Endothelial cell of umbilical vein (primary cell): ENCODE measurements around the gene FAM209A. TPM values are rescaled to one million over a fixed set of nuclear protein-coding genes. Genes with fewer than 3 reads are reported as not detected.

Source experiments
- BruUV-seq: library from RNA; stranded (reverse); fragments of 400-500 nt; replicated peaks from 2 replicates; lab custom pipeline; 2021; lab: Mats Ljungman, UMichigan
- CTCF ChIA-PET: fragments of 300-600, 350-600 bp; sonication (Branson Sonifier 250); formaldehyde crosslinking; loops from one replicate; lab custom pipeline; 2021; ENCODE audit warnings: antibody characterized with exemption, inconsistent platforms; lab: Charles Lee
- POLR2A ChIA-PET: fragments of 300-600, 350-600 bp; sonication (Branson Sonifier 250); formaldehyde crosslinking; loops from one replicate; lab custom pipeline; 2021; ENCODE audit warnings: antibody characterized with exemption, inconsistent platforms; lab: Charles Lee
- DNase-seq: peaks from one replicate; pipeline ENCODE4 v3.0.0-alpha.2; 2011; ENCODE audit warnings: low read depth, low spot score
- FAIRE-seq: peaks from 2 replicates; lab custom pipeline; 2011; peaks lifted over from hg19 to GRCh38; lab: Jason Lieb, UNC
- H2AFZ ChIP-seq: 2 replicates; pipeline ENCODE4 v1.6.0; 2012; ENCODE audit warnings: low read depth, low read length, control low read depth, inconsistent platforms
- H3K27ac ChIP-seq: 2 replicates; pipeline ENCODE4 v1.5.1; 2011; ENCODE audit warnings: low read depth, mild to moderate bottlenecking, control low read depth, low read length, moderate library complexity; ENCODE audit not compliant: insufficient read depth
- H3K27me3 ChIP-seq, 2 experiments: 2 replicates each; pipeline versions ENCODE4 v1.6.0 to v1.6.1; 2011; ENCODE audit warnings: low read length in 2 of 2, mixed read lengths in 1 of 2; ENCODE audit not compliant: control insufficient read depth in 2 of 2, insufficient read depth in 2 of 2
- H3K36me3 ChIP-seq, 2 experiments: 2 replicates in 1 of 2; 3 replicates in 1 of 2; pipeline ENCODE4 v1.5.1; 2011; ENCODE audit warnings: low read length in 2 of 2, mild to moderate bottlenecking in 1 of 2, moderate library complexity in 1 of 2; ENCODE audit not compliant: control insufficient read depth in 2 of 2, insufficient read depth in 2 of 2; ENCODE audit errors: extremely low read depth in 1 of 2
- H3K4me1 ChIP-seq: 3 replicates; pipeline ENCODE4 v1.5.1; 2011; ENCODE audit warnings: mild to moderate bottlenecking, low read length; ENCODE audit not compliant: control insufficient read depth, insufficient read depth; ENCODE audit errors: extremely low read depth
- H3K4me2 ChIP-seq: 2 replicates; pipeline ENCODE4 v1.6.1; 2011; ENCODE audit warnings: low read length, control low read depth, mixed read lengths; ENCODE audit not compliant: insufficient read depth
- H3K4me3 ChIP-seq, 3 experiments: fragments of 200-600 bp in 1 of 3; sonication (generic), shearing (Covaris generic) in 1 of 3; replicated peaks in 1 of 3; 2 replicates each; pipeline ENCODE4 v1.5.1; 2011 to 2016; ENCODE audit warnings: control low read depth in 3 of 3, low read length in 3 of 3, mild to moderate bottlenecking in 2 of 3, inconsistent platforms in 1 of 3, low read depth in 1 of 3, moderate library complexity in 1 of 3; ENCODE audit not compliant: insufficient read depth in 1 of 3
- H3K79me2 ChIP-seq: 2 replicates; pipeline ENCODE4 v1.6.0; 2012; ENCODE audit warnings: low read length, inconsistent platforms; ENCODE audit not compliant: control insufficient read depth, insufficient read depth
- H3K9ac ChIP-seq: replicated peaks from 2 replicates; pipeline ENCODE3; 2011; ENCODE audit warnings: low read length, control low read depth; ENCODE audit not compliant: insufficient read depth; ENCODE audit errors: extremely low read depth
- H3K9me1 ChIP-seq: replicated peaks from 3 replicates; pipeline ENCODE4 v1.6.0; 2011; ENCODE audit warnings: mild to moderate bottlenecking, low read length; ENCODE audit not compliant: control insufficient read depth, insufficient read depth; ENCODE audit errors: extremely low read depth
- H3K9me3 ChIP-seq: replicated peaks from 2 replicates; pipeline ENCODE4 v1.5.1; 2012; ENCODE audit warnings: low read length, inconsistent platforms; ENCODE audit not compliant: control insufficient read depth, insufficient read depth
- H4K20me1 ChIP-seq: replicated peaks from 2 replicates; pipeline ENCODE3; 2011; ENCODE audit warnings: mild to moderate bottlenecking, low read length; ENCODE audit not compliant: control insufficient read depth, insufficient read depth; ENCODE audit errors: extremely low read depth
- EZH2 ChIP-seq: IDR thresholded peaks from 2 replicates; pipeline ENCODE4 v1.6.1; 2012; ENCODE audit warnings: borderline replicate concordance, low read depth, mild to moderate bottlenecking, moderate library complexity, low read length, inconsistent platforms; ENCODE audit not compliant: severe bottlenecking
- FOS ChIP-seq: IDR thresholded peaks from 2 replicates; pipeline ENCODE4 v1.6.1; 2011; ENCODE audit warnings: mild to moderate bottlenecking, low read length, moderate library complexity, borderline replicate concordance; ENCODE audit not compliant: insufficient read depth
- GATA2 ChIP-seq: IDR thresholded peaks from 2 replicates; pipeline ENCODE4 v1.7.0; 2011; ENCODE audit warnings: low read depth, mild to moderate bottlenecking, moderate library complexity, mixed read lengths, low read length; ENCODE audit not compliant: insufficient read length, insufficient read depth
- JUN ChIP-seq: IDR thresholded peaks from 2 replicates; pipeline ENCODE4 v1.6.1; 2011; ENCODE audit warnings: borderline replicate concordance, low read depth; ENCODE audit not compliant: insufficient read length, insufficient read depth
- MYC ChIP-seq: IDR thresholded peaks from one replicate; pipeline ENCODE4 v1.6.1; 2011; ENCODE audit warnings: mild to moderate bottlenecking, low read depth, low read length
- POLR2A ChIP-seq: IDR thresholded peaks from 2 replicates; pipeline ENCODE4 v1.6.1; 2012; ENCODE audit warnings: low read depth, mild to moderate bottlenecking, control low read depth, low read length
- POLR2AphosphoS5 ChIP-seq: IDR thresholded peaks from 2 replicates; pipeline ENCODE4 v1.6.1; 2012; ENCODE audit warnings: low read depth, mild to moderate bottlenecking, control low read depth, low read length, moderate library complexity; ENCODE audit not compliant: insufficient read depth
- dilution Hi-C: fragments of 300-500 bp; cut with MboI; formaldehyde crosslinking; loops from one replicate; pipeline ENCODE4 v1.15.0; 2019; ENCODE audit warnings: low sequenced_read_pairs; ENCODE audit not compliant: extremely low pct_ligation_motif_present
- intact Hi-C: fragments of 100-400 bp; cut with micrococcal nuclease; formaldehyde crosslinking; loops from one replicate; pipeline ENCODE4 v1.10.0; 2022
- polyA plus RNA-seq, 4 experiments: library from polyadenylated mRNA; depleted of rRNA in 3 of 4; stranded (reverse) in 3 of 4; unstranded in 1 of 4; fragments of >200 nt; gene quantifications; 2 replicates each; pipeline versions ENCODE4 v1.2.1 to v1.2.3, GENCODE V29; 2011 to 2012; ENCODE audit warnings: missing spikeins in 1 of 4
- total RNA-seq: library from RNA; stranded (reverse); gene quantifications from 2 replicates; pipeline ENCODE4 v1.2.3, GENCODE V29; 2021
- TF ChIP-seq, protein P1 (sequence below): IDR thresholded peaks from 2 replicates; pipeline ENCODE4 v1.6.1; 2011; ENCODE audit not compliant: insufficient read depth, insufficient read length
- TF ChIP-seq, protein P2 (sequence below), 2 donors: IDR thresholded peaks; 1 replicate in 1 of 2; 2 replicates in 1 of 2; pipeline ENCODE4 v1.5.1; 2011; ENCODE audit warnings: low read length in 2 of 2, mild to moderate bottlenecking in 2 of 2, moderate library complexity in 2 of 2, control low read depth in 1 of 2, inconsistent platforms in 1 of 2, low read depth in 1 of 2; ENCODE audit not compliant: insufficient read depth in 1 of 2; ENCODE audit errors: extremely low read depth in 1 of 2

FAM209A gene
- total and polyA plus RNA-seq, 2 donors (not counting 3 experiments of a cell fraction or from before 2014, with no cell fraction given), result 0.37 to 0.49 TPM

DNA sequence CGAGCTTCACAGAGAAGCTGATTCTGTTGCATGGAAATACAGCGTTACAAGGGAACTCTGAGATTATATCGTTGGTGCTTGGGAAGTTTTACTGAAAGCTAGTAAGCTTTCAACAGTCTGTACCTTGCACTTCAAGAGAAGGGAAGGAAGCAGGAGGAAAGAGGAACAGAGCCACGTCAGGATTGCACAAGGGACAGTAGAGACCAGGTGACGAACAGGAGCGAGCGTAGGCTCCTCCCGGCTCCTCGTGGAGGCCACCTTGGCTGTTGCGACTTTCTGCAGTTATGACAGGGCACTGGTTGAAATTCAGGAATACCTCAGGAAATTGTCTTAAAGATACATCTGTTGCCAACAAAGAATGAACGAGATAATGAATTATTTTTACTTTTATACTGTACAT is 37.3 kb upstream of the FAM209A start:
- H3K9me1 ChIP-seq, result no peaks in the 10 kb centered on the region
- no TSS peak for BruUV-seq
- no peak overlapping the region for H3K9ac ChIP-seq
- DNase-seq, result no peak
- no peak for FAIRE-seq
- dilution Hi-C loops, result no loop called here
- intact Hi-C loops, result no loop called here
- no peak overlapping the region for H3K27ac ChIP-seq
- peaks cover 2% of the 10 kb centered on the region for H3K79me2 ChIP-seq
- H4K20me1 ChIP-seq, result no peaks in the 10 kb centered on the region
- H3K27me3 ChIP-seq, result no peaks in the 10 kb centered on the region
- CTCF ChIA-PET, result no interaction called here
- H2AFZ ChIP-seq, result no peak overlapping the region
- no peaks in the 10 kb centered on the region for H3K9me3 ChIP-seq
- TF ChIP-seq FOS (no peak), GATA2 (no peak), JUN (no peak), EZH2 (no peak), POLR2A (no peak), MYC (no peak), POLR2AphosphoS5 (no peak)
- TF ChIP-seq, protein P1, sequence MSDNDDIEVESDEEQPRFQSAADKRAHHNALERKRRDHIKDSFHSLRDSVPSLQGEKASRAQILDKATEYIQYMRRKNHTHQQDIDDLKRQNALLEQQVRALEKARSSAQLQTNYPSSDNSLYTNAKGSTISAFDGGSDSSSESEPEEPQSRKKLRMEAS, result no peak
- TF ChIP-seq, protein P2, sequence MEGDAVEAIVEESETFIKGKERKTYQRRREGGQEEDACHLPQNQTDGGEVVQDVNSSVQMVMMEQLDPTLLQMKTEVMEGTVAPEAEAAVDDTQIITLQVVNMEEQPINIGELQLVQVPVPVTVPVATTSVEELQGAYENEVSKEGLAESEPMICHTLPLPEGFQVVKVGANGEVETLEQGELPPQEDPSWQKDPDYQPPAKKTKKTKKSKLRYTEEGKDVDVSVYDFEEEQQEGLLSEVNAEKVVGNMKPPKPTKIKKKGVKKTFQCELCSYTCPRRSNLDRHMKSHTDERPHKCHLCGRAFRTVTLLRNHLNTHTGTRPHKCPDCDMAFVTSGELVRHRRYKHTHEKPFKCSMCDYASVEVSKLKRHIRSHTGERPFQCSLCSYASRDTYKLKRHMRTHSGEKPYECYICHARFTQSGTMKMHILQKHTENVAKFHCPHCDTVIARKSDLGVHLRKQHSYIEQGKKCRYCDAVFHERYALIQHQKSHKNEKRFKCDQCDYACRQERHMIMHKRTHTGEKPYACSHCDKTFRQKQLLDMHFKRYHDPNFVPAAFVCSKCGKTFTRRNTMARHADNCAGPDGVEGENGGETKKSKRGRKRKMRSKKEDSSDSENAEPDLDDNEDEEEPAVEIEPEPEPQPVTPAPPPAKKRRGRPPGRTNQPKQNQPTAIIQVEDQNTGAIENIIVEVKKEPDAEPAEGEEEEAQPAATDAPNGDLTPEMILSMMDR (IDR thresholded peaks at IDR 0.05; ENCODE audit: extremely low read depth in 1 of 2, insufficient read depth in 1 of 2, low read depth in 1 of 2, low read length in 2 of 2), result no peak
- H3K4me2 ChIP-seq, result no peak overlapping the region
- no peak overlapping the region for H3K4me3 ChIP-seq
- POLR2A ChIA-PET, result no interaction called here
- H3K4me1 ChIP-seq, result no peaks in the 10 kb centered on the region
- H3K36me3 ChIP-seq, result peaks cover 8 to 18% of the 10 kb centered on the region in 2 experiments
